Stimulated activated CD4-positive, alpha-beta T cell treated with anti-CD3 and anti-CD28 coated beads, Interleukin-1b, Interleukin-23, amount 100 ng/mL, for 4 hours (primary cell): ENCODE results near the gene MLKL.

ENCODE experiments used
- DNase-seq, 2 donors: peaks; one replicate each; pipeline ENCODE4 v3.0.0-alpha.2; 2020; ENCODE audit warnings: low read depth in 2 of 2

The MLKL gene

GRCh38 chr16:74651841-74652240, 48.8 kb downstream of the MLKL start:
- DNase-seq, result no peak

DNA sequence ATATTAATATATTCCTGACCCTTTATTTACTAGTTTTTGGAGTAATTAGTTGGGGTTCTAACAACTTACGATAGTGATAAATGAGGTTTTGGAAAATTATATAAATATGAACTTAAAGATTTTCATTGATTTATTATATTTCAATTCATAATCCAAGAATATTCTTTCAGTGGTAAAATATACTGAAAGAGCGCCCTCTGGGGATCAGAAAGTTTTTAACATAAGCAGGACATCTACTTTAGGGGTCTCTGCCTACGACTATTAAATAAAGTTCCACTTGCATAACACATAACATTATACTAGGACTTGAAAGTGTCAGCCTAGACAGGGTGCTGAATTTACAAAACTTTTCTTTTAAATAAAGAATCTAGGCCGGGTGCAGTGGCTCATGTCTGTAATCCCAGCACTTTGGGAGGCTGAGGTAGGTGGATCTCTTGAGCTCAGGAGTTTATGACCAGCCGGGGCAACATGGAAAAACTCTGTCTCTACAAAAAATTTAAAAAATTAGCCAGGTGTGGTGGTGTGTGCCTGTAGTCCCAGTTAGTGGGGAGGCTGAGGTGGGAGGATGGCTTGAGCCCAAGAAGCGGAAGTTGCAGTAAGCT, 49.6 kb downstream of the MLKL start:
- DNase-seq, result no peak

GRCh38 chr16:74649839-74650504, 50.7 kb downstream of the MLKL start:
- DNase-seq, result no peak

DNA sequence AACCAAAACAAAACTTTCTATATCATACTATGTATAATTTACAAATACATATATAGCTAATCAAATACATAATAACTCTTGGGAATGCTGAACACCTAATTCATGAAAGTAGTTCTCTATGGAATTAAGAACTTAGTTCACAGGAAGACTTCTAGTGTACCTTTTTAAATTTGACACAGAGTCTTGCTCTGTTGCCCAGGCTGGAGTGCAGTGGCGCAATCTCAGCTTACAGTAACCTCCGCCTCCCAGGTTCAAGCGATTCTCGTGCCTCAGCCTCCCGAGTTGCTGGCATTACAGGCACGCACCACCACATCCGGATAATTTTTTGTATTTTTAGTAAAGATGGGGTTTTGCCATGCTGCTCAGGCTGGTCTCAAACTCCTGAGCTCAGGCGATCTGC, 58.7 kb downstream of the MLKL start:
- no peak for DNase-seq

- DNase-seq, result no peak
Measured at GRCh38 chr16:74637742-74638453, 62.8 kb downstream of the MLKL start.

GRCh38 chr16:74635303-74635702, 65.4 kb downstream of the MLKL start:
- DNase-seq, result no peak

DNA sequence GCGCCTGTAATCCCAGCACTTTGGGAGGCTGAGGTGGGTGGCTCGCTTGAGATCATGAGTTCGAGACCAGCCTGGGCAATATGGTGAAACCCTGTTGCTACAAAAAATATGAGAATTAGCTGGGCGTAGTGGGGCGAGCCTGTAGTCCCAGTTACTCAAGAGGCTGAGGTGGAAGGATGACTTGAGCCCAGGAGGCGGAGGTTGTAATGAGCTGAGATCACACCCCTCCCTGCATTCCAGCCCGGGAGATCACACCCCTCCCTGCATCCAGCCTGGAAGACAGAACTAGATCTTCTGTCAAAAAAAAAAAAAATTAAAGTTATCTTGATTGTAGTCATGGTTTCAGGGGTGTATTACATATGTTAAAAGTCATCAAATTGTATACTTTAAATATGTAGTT, 67.0 kb downstream of the MLKL start:
- no peak for DNase-seq

- no peak for DNase-seq
Measured at GRCh38 chr16:74627506-74628220, 73.0 kb downstream of the MLKL start.

GRCh38 chr16:74626741-74627416, 73.8 kb downstream of the MLKL start:
- no peak for DNase-seq

- no peak for DNase-seq
Measured at GRCh38 chr16:74625500-74626350, 74.9 kb downstream of the MLKL start.

- DNase-seq, result no peak
Measured at GRCh38 chr16:74623839-74624235, 76.8 kb downstream of the MLKL start.

- DNase-seq, result no peak
Measured at GRCh38 chr16:74623214-74623838, 77.3 kb downstream of the MLKL start.

DNA sequence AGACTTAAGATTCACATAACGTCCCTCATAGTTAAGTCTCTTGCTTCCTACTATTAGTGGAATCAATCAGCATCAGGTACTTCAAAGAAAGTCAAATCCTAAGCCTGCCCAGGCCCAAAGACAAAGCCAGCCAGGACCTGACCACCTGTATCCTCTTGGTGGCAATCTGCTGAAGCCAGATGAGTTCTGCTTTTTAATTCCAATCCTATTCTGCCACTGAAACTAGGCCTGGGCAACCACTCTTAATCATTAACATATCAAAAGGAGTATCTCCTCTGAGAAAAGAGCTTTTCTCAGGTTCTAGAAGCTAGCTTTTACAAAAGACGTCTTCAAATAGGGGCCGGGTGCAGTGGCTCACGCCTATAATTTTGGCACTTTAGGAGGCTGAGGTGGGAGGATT, 78.7 kb downstream of the MLKL start:
- no peak for DNase-seq
